GM12878 (cell line): ENCODE data around the gene ZFP36. TPM values are rescaled to one million over a fixed set of nuclear protein-coding genes. Genes with fewer than 3 reads are reported as not detected.

ENCODE experiments used
- CREM ChIP-seq: IDR thresholded peaks from 2 replicates; pipeline ENCODE4 v1.6.1; 2014; ENCODE audit warnings: antibody characterized with exemption, low read depth
- IRF4 ChIP-seq: IDR thresholded peaks from 2 replicates; pipeline ENCODE4 v1.6.1; 2011; ENCODE audit warnings: low read depth, low read length
- JUND ChIP-seq: IDR thresholded peaks from 2 replicates; pipeline ENCODE4 v1.6.1; 2012; ENCODE audit warnings: low read depth, mild to moderate bottlenecking, low read length, improper control_type of control experiment, moderate library complexity
- LARP7 ChIP-seq: fragments of 450-650 bp; IDR thresholded peaks from 2 replicates; pipeline ENCODE4 v1.6.1; 2017; ENCODE audit warnings: mild to moderate bottlenecking
- MEF2A ChIP-seq: IDR thresholded peaks from 2 replicates; pipeline ENCODE4 v1.6.1; 2011; ENCODE audit warnings: low read depth, mild to moderate bottlenecking, low read length, moderate library complexity; ENCODE audit not compliant: insufficient read depth
- MXI1 ChIP-seq: fragments of 150-350 bp; IDR thresholded peaks from 2 replicates; pipeline ENCODE4 v1.6.1; 2011; ENCODE audit warnings: low read depth, mild to moderate bottlenecking, inconsistent platforms, low read length, improper control_type of control experiment
- MYB ChIP-seq: fragments of 150-350 bp; IDR thresholded peaks from 2 replicates; pipeline ENCODE4 v1.6.1; 2014; ENCODE audit warnings: mild to moderate bottlenecking, low read depth, low read length, borderline replicate concordance
- POLR2A ChIP-seq: IDR thresholded peaks from 2 replicates; pipeline ENCODE4 v1.6.1; 2011; ENCODE audit warnings: low read depth, mild to moderate bottlenecking, low read length
- RBBP5 ChIP-seq: fragments of 200-600 bp; sonication (generic); conservative IDR thresholded peaks from 2 replicates; pipeline ENCODE4 v1.6.1; 2016
- SRF ChIP-seq, 2 experiments: IDR thresholded peaks; 2 replicates each; pipeline ENCODE4 v1.6.1; 2011; ENCODE audit warnings: low read depth in 2 of 2, low read length in 2 of 2, mild to moderate bottlenecking in 1 of 2, moderate library complexity in 1 of 2
- YBX1 ChIP-seq: fragments of 450-650 bp; IDR thresholded peaks from 2 replicates; pipeline ENCODE4 v1.6.1; 2016; ENCODE audit warnings: antibody characterized with exemption
- polyA plus RNA-seq, 11 experiments: library from polyadenylated mRNA; depleted of rRNA in 4 of 11; unstranded in 6 of 11; stranded (reverse) in 5 of 11; fragments of >200 nt; fragmentation: Nextera tagmentation in 4 of 11; fragmentation: Illumina TruSeq in 1 of 11; extraction: Ambion mirVana in 4 of 11; extraction: Trizol in 1 of 11; gene quantifications; 1 replicate in 1 of 11; 2 replicates in 10 of 11; pipeline versions ENCODE4 v1.2.1 to v1.2.3, GENCODE V29; 2011 to 2016; ENCODE audit warnings: inconsistent platforms in 2 of 11, missing spikeins in 2 of 11, low read depth in 1 of 11
- total RNA-seq, 4 experiments: library from RNA; depleted of rRNA in 3 of 4; stranded (reverse); fragments of >200 nt in 3 of 4; fragmentation: Illumina TruSeq in 1 of 4; extraction: Trizol in 1 of 4; gene quantifications; 2 replicates each; pipeline versions ENCODE4 v1.2.1 to v1.2.3, GENCODE V29; 2013 to 2021
- TF ChIP-seq, protein P1 (sequence below): fragments of 450-650 bp; IDR thresholded peaks from 2 replicates; pipeline ENCODE4 v1.6.1; 2018; ENCODE audit warnings: borderline replicate concordance, mild to moderate bottlenecking; ENCODE audit not compliant: partially characterized antibody
- TF ChIP-seq, protein P2 (sequence below): fragments of 450-650 bp; IDR thresholded peaks from 2 replicates; pipeline ENCODE4 v1.6.1; 2014; ENCODE audit warnings: mild to moderate bottlenecking
- TF ChIP-seq, protein P3 (sequence below): fragments of 450-650 bp; IDR thresholded peaks from 2 replicates; pipeline ENCODE4 v1.6.1; 2016; ENCODE audit warnings: mild to moderate bottlenecking, moderate library complexity, borderline replicate concordance
- TF ChIP-seq, protein P4 (sequence below): IDR thresholded peaks from 2 replicates; pipeline ENCODE4 v1.6.1; 2012; ENCODE audit warnings: low read depth, low read length, improper control_type of control experiment
- TF ChIP-seq, protein P5 (sequence below): IDR thresholded peaks from 2 replicates; pipeline ENCODE4 v1.6.1; 2012; ENCODE audit warnings: improper control_type of control experiment, low read depth, low read length; ENCODE audit not compliant: insufficient replicate concordance

Gene ZFP36
- total and polyA plus RNA-seq, 10 of the 15 experiments (the other 5 are each of a cell fraction or from before 2014, with no cell fraction given), result 5.3 to 55.0 (median 18.1) TPM

DNA sequence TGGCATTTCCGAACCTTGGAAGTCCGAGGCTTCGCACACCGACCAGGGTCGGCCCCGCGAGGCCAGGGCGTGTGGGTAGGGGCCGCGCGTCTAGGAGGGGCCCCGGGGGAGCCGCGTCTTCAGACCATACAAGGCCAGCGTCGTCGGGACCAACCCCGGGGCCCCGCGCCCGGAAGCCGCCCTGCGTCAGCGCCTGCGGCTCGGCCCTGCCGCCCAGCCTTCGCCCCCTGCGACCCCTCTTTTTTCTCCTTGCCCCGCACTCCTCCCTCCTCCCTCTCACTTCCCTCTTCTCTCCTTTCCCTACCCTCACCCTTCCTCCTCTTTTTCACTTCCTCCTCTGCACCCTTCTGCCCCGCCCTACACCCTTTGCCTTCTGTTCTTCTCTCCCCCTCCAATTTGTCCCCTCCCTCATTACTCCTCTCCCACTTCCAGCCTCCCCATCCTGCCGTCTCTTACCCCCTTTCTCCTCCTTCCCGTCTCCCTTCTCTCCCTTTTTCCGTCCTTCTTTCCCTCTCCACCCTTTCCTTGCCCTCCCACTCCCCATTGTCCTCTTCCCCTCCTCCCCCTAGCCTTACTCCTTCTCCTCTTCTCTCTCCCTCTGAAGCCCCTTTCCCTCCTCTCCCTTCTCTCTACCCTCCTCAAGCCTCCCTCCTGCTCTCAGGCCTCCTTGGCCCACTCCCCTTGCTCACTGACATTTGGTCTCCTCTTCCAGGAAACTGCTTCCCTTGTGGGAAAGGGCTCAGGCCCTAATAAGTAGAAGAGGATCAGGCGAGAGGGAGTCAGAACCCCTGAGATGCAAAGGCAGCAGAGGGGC, 3.6 kb downstream of the ZFP36 start (continued):
- TF ChIP-seq MEF2A (no peak), LARP7 (peak; percentile 81), CREM (peak; percentile 56; the same call in 1 of the 2 replicates), MYB (no peak), YBX1 (peak; percentile 86; the same call in 1 of the 2 replicates), RBBP5 (no peak), POLR2A (no peak; the same call in none of the 2 replicates), IRF4 (no peak), JUND (no peak; the same call in 1 of the 2 replicates), MXI1 (no peak), SRF (IDR thresholded peaks at IDR 0.05; ENCODE audit: low read depth in 2 of 2, low read length in 2 of 2) (peak; percentile 93)
- TF ChIP-seq, protein P1, sequence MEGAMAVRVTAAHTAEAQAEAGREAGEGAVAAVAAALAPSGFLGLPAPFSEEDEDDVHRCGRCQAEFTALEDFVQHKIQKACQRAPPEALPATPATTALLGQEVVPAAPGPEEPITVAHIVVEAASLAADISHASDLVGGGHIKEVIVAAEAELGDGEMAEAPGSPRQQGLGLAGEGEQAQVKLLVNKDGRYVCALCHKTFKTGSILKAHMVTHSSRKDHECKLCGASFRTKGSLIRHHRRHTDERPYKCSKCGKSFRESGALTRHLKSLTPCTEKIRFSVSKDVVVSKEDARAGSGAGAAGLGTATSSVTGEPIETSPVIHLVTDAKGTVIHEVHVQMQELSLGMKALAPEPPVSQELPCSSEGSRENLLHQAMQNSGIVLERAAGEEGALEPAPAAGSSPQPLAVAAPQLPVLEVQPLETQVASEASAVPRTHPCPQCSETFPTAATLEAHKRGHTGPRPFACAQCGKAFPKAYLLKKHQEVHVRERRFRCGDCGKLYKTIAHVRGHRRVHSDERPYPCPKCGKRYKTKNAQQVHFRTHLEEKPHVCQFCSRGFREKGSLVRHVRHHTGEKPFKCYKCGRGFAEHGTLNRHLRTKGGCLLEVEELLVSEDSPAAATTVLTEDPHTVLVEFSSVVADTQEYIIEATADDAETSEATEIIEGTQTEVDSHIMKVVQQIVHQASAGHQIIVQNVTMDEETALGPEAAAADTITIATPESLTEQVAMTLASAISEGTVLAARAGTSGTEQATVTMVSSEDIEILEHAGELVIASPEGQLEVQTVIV, result peak; percentile 78
- TF ChIP-seq, protein P2, sequence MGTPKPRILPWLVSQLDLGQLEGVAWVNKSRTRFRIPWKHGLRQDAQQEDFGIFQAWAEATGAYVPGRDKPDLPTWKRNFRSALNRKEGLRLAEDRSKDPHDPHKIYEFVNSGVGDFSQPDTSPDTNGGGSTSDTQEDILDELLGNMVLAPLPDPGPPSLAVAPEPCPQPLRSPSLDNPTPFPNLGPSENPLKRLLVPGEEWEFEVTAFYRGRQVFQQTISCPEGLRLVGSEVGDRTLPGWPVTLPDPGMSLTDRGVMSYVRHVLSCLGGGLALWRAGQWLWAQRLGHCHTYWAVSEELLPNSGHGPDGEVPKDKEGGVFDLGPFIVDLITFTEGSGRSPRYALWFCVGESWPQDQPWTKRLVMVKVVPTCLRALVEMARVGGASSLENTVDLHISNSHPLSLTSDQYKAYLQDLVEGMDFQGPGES, result no peak
- TF ChIP-seq, protein P3, sequence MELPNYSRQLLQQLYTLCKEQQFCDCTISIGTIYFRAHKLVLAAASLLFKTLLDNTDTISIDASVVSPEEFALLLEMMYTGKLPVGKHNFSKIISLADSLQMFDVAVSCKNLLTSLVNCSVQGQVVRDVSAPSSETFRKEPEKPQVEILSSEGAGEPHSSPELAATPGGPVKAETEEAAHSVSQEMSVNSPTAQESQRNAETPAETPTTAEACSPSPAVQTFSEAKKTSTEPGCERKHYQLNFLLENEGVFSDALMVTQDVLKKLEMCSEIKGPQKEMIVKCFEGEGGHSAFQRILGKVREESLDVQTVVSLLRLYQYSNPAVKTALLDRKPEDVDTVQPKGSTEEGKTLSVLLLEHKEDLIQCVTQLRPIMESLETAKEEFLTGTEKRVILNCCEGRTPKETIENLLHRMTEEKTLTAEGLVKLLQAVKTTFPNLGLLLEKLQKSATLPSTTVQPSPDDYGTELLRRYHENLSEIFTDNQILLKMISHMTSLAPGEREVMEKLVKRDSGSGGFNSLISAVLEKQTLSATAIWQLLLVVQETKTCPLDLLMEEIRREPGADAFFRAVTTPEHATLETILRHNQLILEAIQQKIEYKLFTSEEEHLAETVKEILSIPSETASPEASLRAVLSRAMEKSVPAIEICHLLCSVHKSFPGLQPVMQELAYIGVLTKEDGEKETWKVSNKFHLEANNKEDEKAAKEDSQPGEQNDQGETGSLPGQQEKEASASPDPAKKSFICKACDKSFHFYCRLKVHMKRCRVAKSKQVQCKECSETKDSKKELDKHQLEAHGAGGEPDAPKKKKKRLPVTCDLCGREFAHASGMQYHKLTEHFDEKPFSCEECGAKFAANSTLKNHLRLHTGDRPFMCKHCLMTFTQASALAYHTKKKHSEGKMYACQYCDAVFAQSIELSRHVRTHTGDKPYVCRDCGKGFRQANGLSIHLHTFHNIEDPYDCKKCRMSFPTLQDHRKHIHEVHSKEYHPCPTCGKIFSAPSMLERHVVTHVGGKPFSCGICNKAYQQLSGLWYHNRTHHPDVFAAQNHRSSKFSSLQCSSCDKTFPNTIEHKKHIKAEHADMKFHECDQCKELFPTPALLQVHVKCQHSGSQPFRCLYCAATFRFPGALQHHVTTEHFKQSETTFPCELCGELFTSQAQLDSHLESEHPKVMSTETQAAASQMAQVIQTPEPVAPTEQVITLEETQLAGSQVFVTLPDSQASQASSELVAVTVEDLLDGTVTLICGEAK, result no peak
- TF ChIP-seq, protein P4, sequence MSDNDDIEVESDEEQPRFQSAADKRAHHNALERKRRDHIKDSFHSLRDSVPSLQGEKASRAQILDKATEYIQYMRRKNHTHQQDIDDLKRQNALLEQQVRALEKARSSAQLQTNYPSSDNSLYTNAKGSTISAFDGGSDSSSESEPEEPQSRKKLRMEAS, result 0 out of 2 replicates have a peak, but pooled peaks have one; percentile 8
- TF ChIP-seq, protein P5, sequence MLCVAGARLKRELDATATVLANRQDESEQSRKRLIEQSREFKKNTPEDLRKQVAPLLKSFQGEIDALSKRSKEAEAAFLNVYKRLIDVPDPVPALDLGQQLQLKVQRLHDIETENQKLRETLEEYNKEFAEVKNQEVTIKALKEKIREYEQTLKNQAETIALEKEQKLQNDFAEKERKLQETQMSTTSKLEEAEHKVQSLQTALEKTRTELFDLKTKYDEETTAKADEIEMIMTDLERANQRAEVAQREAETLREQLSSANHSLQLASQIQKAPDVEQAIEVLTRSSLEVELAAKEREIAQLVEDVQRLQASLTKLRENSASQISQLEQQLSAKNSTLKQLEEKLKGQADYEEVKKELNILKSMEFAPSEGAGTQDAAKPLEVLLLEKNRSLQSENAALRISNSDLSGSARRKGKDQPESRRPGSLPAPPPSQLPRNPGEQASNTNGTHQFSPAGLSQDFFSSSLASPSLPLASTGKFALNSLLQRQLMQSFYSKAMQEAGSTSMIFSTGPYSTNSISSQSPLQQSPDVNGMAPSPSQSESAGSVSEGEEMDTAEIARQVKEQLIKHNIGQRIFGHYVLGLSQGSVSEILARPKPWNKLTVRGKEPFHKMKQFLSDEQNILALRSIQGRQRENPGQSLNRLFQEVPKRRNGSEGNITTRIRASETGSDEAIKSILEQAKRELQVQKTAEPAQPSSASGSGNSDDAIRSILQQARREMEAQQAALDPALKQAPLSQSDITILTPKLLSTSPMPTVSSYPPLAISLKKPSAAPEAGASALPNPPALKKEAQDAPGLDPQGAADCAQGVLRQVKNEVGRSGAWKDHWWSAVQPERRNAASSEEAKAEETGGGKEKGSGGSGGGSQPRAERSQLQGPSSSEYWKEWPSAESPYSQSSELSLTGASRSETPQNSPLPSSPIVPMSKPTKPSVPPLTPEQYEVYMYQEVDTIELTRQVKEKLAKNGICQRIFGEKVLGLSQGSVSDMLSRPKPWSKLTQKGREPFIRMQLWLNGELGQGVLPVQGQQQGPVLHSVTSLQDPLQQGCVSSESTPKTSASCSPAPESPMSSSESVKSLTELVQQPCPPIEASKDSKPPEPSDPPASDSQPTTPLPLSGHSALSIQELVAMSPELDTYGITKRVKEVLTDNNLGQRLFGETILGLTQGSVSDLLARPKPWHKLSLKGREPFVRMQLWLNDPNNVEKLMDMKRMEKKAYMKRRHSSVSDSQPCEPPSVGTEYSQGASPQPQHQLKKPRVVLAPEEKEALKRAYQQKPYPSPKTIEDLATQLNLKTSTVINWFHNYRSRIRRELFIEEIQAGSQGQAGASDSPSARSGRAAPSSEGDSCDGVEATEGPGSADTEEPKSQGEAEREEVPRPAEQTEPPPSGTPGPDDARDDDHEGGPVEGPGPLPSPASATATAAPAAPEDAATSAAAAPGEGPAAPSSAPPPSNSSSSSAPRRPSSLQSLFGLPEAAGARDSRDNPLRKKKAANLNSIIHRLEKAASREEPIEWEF, result no peak
